Stomach (tissue), 9 donors: ENCODE measurements around the gene FAM114A1. TPM values are rescaled to one million over a fixed set of nuclear protein-coding genes. Genes with fewer than 3 reads are reported as not detected.

ENCODE experiments used
- DNase-seq, 2 donors: peaks; one replicate each; pipeline versions ENCODE4 v3.0.0 to v3.0.0-alpha.2; 2013 to 2019
- H3K27ac ChIP-seq, 5 donors: fragments of 200-600 bp in 4 of 5; sonication (generic) in 4 of 5; one replicate each; pipeline ENCODE4 v1.5.1; 2013 to 2019; ENCODE audit warnings: mild to moderate bottlenecking in 1 of 5, moderate library complexity in 1 of 5
- H3K27me3 ChIP-seq, 3 donors: fragments of 200-600 bp; sonication (generic); one replicate each; pipeline ENCODE4 v1.5.1; 2017 to 2019; ENCODE audit warnings: mixed run types in 1 of 3
- H3K36me3 ChIP-seq, 4 donors: fragments of 200-600 bp; sonication (generic); 1 replicate in 3 of 4; 2 replicates in 1 of 4; pipeline ENCODE4 v1.5.1; 2016 to 2019
- H3K4me1 ChIP-seq, 4 donors: fragments of 200-600 bp; sonication (generic); one replicate each; pipeline ENCODE4 v1.5.1; 2016 to 2019
- H3K4me3 ChIP-seq, 4 donors: fragments of 200-600 bp; sonication (generic) in 3 of 4; one replicate each; pipeline ENCODE4 v1.5.1; 2016 to 2019; ENCODE audit warnings: mild to moderate bottlenecking in 1 of 4
- H3K9me3 ChIP-seq, 4 donors: fragments of 200-600 bp; sonication (generic); one replicate each; pipeline ENCODE4 v1.5.1; 2016 to 2019
- CTCF ChIP-seq, 7 experiments: fragments of 450-650 bp in 4 of 7; fragments of 200-600 bp in 3 of 7; sonication (generic) in 3 of 7; IDR thresholded peaks; one replicate each; pipeline ENCODE4 v1.5.1; 2016 to 2019; ENCODE audit warnings: antibody characterized with exemption in 7 of 7, control low read depth in 2 of 7, mild to moderate bottlenecking in 1 of 7
- EP300 ChIP-seq: sonication (generic); formaldehyde crosslinking; IDR thresholded peaks from one replicate; pipeline ENCODE4 v1.6.1; 2017; ENCODE audit warnings: antibody characterized with exemption
- POLR2A ChIP-seq, 4 donors: fragments of 450-650 bp; IDR thresholded peaks; one replicate each; pipeline ENCODE4 v1.6.1; 2016; ENCODE audit warnings: antibody characterized with exemption in 4 of 4, control low read depth in 2 of 4, mild to moderate bottlenecking in 1 of 4, moderate library complexity in 1 of 4
- POLR2AphosphoS5 ChIP-seq, 3 donors: sonication (generic); formaldehyde crosslinking; IDR thresholded peaks; one replicate each; pipeline ENCODE4 v1.6.1; 2016; ENCODE audit warnings: antibody characterized with exemption in 3 of 3
- WGBS, 5 donors: extraction: QIAGEN DNeasy Blood & Tissue Kit in 3 of 5; methylation state at CpG; one replicate each; pipeline versions ENCODE4 v1.1.5 to v1.1.7; 2013 to 2018; 5-methylcytosine and 5-hydroxymethylcytosine counted together
- intact Hi-C: fragments of 100-400 bp; cut with DNase I; formaldehyde crosslinking; loops from one replicate; pipeline ENCODE4 v1.15.1; 2023; ENCODE audit warnings: low total_unique reads
- polyA plus RNA-seq, 3 donors: library from polyadenylated mRNA; stranded (reverse); fragments of 200-250 nt; gene quantifications; one replicate each; pipeline ENCODE4 v1.2.3, GENCODE V29; 2013
- total RNA-seq, 5 donors: library from RNA; depleted of rRNA; stranded (reverse); fragments of >200 nt; gene quantifications; one replicate each; pipeline versions ENCODE4 v1.1.0 to v1.2.3, GENCODE V29; 2014 to 2016
- donor health status: healthy with polysubstance abuse.
- donor health status: Bipolar disorder and iron deficiency.
- donor health status: healthy.

FAM114A1 gene
- total and polyA plus RNA-seq, 8 donors: 10.4 to 149 (median 47.9) TPM

DNA sequence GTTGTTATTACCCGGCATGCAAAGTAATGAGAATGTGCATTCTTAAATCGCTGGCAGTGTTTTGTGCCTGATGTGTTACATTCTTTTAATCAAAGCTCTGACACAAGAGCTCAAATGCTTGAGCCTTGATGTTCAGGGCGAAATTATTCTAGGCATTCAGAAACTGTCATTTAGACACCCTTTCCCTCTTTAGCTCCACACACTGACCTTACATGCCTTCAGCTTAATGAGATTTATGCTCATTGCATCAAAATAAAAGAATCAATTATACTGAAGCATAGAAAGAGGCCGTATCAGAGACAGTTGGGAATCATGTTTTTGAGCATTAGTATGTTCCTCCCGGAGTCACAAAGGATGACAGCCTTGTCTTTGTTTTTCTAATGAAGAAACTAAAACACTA is 56.7 kb downstream of the FAM114A1 start:
- TF ChIP-seq POLR2AphosphoS5 (IDR thresholded peaks at IDR 0.05): no peak
- TF ChIP-seq POLR2A (IDR thresholded peaks at IDR 0.05): no peak
- no peak for TF ChIP-seq CTCF (IDR thresholded peaks at IDR 0.05)
- TF ChIP-seq EP300: no peak
- Histone ChIP-seq H3K36me3 (peaks cover 22 to 95% (median 90%) of the 10 kb centered on the region in 4 donors), H3K27me3 (no peaks in the 10 kb centered on the region), H3K27ac (no peak overlapping the region), H3K4me1 (peaks cover 0 to 30% (median 0%) of the 10 kb centered on the region in 4 donors), H3K9me3 (no peaks in the 10 kb centered on the region), H3K4me3 (no peak overlapping the region)
- no peak for DNase-seq
- intact Hi-C loops: no loop called here
- WGBS, 5 donors: 66 to 83% (median 79%) methylated on average over 5 of the region's 5 CpGs

GRCh38 chr4:38925492-38926413 is 58.1 kb downstream of the FAM114A1 start:
- no peak for DNase-seq
- peaks cover 22 to 95% (median 90%) of the 10 kb centered on the region in 4 donors for H3K36me3 ChIP-seq
- no peaks in the 10 kb centered on the region for H3K9me3 ChIP-seq
- H3K4me3 ChIP-seq: no peak overlapping the region
- H3K27ac ChIP-seq: peak overlapping the region in 1 of 5 donors; percentile 41
- WGBS, 5 donors: 38 to 60% (median 46%) methylated on average over 3 of the region's 3 CpGs
- H3K4me1 ChIP-seq: peaks cover 0 to 30% (median 0%) of the 10 kb centered on the region in 4 donors
- no peak for TF ChIP-seq POLR2AphosphoS5 (IDR thresholded peaks at IDR 0.05)
- intact Hi-C loops: no loop called here
- no peaks in the 10 kb centered on the region for H3K27me3 ChIP-seq

GRCh38 chr4:38926896-38927295 is 59.3 kb downstream of the FAM114A1 start:
- 84 to 88% (median 87%) methylated on average over 6 of the region's 6 CpGs for WGBS, 5 donors
- H3K36me3 ChIP-seq: peaks cover 22 to 95% (median 90%) of the 10 kb centered on the region in 4 donors
- intact Hi-C loops: no loop called here
- H3K27me3 ChIP-seq: no peaks in the 10 kb centered on the region
- H3K9me3 ChIP-seq: no peaks in the 10 kb centered on the region
- H3K4me3 ChIP-seq: no peak overlapping the region
- H3K4me1 ChIP-seq: peaks cover 0 to 30% (median 0%) of the 10 kb centered on the region in 4 donors
- no peak for TF ChIP-seq CTCF (IDR thresholded peaks at IDR 0.05)
- TF ChIP-seq EP300: no peak
- no peak for DNase-seq
- no peak overlapping the region for H3K27ac ChIP-seq

DNA sequence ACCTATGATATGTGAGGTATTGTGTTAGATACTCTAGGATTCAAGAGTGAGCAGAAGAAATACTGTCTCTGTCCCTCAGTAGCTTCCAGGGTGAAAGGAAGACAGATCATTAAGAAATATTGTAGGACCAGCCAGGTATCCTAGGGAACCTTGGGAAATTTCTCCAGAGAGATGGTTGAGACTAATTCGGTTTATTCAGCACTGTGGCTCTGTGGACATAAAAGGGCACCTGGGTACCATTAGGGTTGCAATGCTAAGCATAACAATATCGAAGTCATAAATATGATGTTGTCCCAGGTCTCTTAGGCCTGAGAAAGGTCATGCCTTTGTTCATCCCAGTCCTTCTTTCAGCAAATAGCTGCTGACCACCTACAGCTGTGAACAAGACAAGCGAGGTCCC is 61.0 kb downstream of the FAM114A1 start:
- TF ChIP-seq EP300 (no peak), POLR2AphosphoS5 (IDR thresholded peaks at IDR 0.05) (no peak), POLR2A (IDR thresholded peaks at IDR 0.05) (no peak), CTCF (IDR thresholded peaks at IDR 0.05) (no peak)
- WGBS, 5 donors: 80 to 94% (median 92%) methylated on average over 3 of the region's 3 CpGs
- no peaks in the 10 kb centered on the region for H3K9me3 ChIP-seq
- H3K4me1 ChIP-seq: peaks cover 0 to 24% (median 0%) of the 10 kb centered on the region in 4 donors
- H3K4me3 ChIP-seq: no peak overlapping the region
- no peak overlapping the region for H3K27ac ChIP-seq
- DNase-seq: no peak
- H3K27me3 ChIP-seq: no peaks in the 10 kb centered on the region
- peaks cover 37 to 95% (median 90%) of the 10 kb centered on the region in 4 donors for H3K36me3 ChIP-seq
- intact Hi-C loops: no loop called here

DNA sequence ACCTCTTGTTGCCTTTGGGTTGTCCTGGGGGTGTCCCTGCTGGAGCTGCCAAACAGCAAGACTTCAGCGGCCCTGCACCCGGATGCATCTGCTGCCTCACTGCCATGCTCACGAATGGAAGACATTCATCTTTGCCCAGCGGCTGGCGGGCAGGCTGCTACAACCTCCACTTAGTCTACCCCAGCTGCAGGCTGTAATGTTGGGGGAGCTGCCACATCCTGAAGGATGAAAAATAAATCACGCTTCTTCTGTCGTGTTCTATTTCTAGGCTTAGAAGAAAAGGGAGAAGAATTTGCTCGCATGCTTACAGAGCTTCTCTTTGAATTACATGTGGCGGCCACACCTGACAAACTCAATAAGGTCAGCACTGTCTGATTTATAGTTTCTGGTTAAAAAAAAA is 61.4 kb downstream of the FAM114A1 start:
- no peak for TF ChIP-seq POLR2AphosphoS5 (IDR thresholded peaks at IDR 0.05)
- no peak for TF ChIP-seq EP300
- TF ChIP-seq POLR2A (IDR thresholded peaks at IDR 0.05): no peak
- no peak for TF ChIP-seq CTCF (IDR thresholded peaks at IDR 0.05)
- Histone ChIP-seq H3K27me3 (no peaks in the 10 kb centered on the region), H3K4me3 (no peak overlapping the region), H3K4me1 (peaks cover 0 to 24% (median 0%) of the 10 kb centered on the region in 4 donors), H3K36me3 (peaks cover 41 to 95% (median 90%) of the 10 kb centered on the region in 4 donors), H3K9me3 (no peaks in the 10 kb centered on the region), H3K27ac (no peak overlapping the region)
- no peak for DNase-seq
- intact Hi-C loops: no loop called here
- 83 to 91% (median 91%) methylated on average over 9 of the region's 9 CpGs for WGBS, 5 donors
